ENCODE data around the gene KCNMA1.

- TF ChIP-seq CTCF (IDR thresholded peaks at IDR 0.05) (no peak), ZFX (IDR thresholded peaks at IDR 0.05; ENCODE audit: borderline replicate concordance) (no peak)
Measured at GRCh38 chr10:77253147-77253545, 384.5 kb downstream of the KCNMA1 start.

Data from 22Rv1 (cell line).